ENCODE results near the gene KAT2B. TPM values are rescaled to one million over a fixed set of nuclear protein-coding genes. Genes with fewer than 3 reads are reported as not detected.

The KAT2B gene
- total RNA-seq, 1 donor from 2014 or later: 1.8 TPM

DNA sequence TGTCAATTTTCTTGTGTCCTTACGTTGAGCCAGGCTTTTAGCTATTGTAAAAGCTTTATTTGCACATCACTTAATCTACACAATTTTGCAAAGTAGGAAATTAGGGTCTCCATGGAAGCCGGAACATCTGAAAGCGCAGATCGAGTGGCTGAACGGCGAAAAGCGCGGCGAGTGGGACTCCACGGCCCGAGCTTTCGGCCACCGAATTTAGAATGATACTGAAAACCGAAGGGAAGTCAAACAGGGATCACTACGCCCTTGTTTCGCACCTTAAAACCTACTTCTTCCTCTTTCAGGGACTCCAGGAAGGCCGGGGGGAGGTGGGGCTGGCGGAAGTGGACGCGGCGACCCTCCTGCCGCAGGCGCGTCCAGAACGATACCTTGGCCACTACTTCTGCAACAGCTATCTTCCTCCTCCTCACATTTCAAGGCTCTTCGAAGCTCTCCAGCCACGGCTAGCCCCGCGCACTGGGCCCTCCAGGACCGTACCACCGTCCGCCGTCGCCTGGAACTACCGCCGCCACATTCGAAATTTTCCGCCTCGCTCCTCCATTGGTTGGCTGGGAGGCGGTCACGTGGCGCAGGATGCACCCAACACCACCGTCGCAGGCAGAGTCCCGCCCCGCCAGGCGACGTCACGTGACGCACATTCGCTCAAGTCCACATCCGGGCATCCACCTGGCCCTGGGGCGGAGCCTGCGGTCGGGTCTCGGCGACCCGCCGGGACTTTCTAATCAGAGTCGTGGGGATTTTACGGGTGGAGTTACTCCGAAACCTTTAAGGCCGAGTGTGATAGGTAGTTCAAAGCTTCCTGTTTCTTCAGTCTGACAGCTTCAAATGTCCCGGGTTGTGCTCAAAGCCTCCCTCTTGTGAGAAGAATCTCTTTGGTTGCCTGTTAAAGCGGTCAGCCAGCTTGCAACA is 145.7 kb downstream of the KAT2B start, which contains the start of gene SGO1:
TSS of gene SGO1 (minus strand) at position 528 of the 921 bp plus-strand sequence. CDS start 2,179 bp downstream, outside the sequence.
- TF ChIP-seq CTCF (IDR thresholded peaks at IDR 0.05; ENCODE audit: insufficient read depth, low read length, poor library complexity, severe bottlenecking): no peak
- H3K36me3 ChIP-seq (ENCODE audit: control insufficient read depth, insufficient read depth, low read length): no peaks in the 10 kb centered on the region
- peak; percentile 95 for DNase-seq (ENCODE audit: low read depth)
- peak within 1 kb of the TSS; percentile 90 for H3K4me3 ChIP-seq (ENCODE audit: low read depth, low read length)
- no peaks in the 10 kb centered on the region for H3K27me3 ChIP-seq (ENCODE audit: control insufficient read depth, insufficient read depth, low read length)

DNA sequence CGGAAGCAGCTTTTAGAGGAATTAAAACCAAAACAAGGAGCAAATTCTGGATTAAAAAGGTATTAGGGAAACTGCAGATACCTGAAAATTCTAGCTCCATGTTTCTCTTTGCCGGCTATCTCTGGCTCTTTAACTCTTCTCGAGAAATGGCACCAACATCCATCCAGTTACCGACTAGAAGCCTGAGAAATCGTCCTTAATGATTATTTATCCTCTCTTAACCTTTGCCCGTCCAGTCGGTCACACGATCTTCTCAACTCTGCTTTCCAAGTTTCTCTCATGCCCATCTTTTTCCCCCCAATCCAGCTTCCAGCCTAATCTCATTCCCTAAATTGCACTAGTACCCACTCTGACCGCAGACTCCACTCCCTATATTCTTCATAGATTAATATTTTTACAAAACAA is 146.4 kb downstream of the KAT2B start:
- no peaks in the 10 kb centered on the region for H3K36me3 ChIP-seq (ENCODE audit: control insufficient read depth, insufficient read depth, low read length)
- TF ChIP-seq CTCF (IDR thresholded peaks at IDR 0.05; ENCODE audit: insufficient read depth, low read length, poor library complexity, severe bottlenecking): no peak
- DNase-seq (ENCODE audit: low read depth): no peak
- no peaks in the 10 kb centered on the region for H3K27me3 ChIP-seq (ENCODE audit: control insufficient read depth, insufficient read depth, low read length)
- peak overlapping the region; percentile 90 for H3K4me3 ChIP-seq (ENCODE audit: low read depth, low read length)

GRCh38 chr3:20190991-20191390 is 150.7 kb downstream of the KAT2B start:
- no peak for DNase-seq (ENCODE audit: low read depth)
- TF ChIP-seq CTCF (IDR thresholded peaks at IDR 0.05; ENCODE audit: insufficient read depth, low read length, poor library complexity, severe bottlenecking): peak; percentile 17
- H3K4me3 ChIP-seq (ENCODE audit: low read depth, low read length): no peak overlapping the region
- no peaks in the 10 kb centered on the region for H3K27me3 ChIP-seq (ENCODE audit: control insufficient read depth, insufficient read depth, low read length)
- H3K36me3 ChIP-seq (ENCODE audit: control insufficient read depth, insufficient read depth, low read length): no peaks in the 10 kb centered on the region

- no peaks in the 10 kb centered on the region for H3K36me3 ChIP-seq (ENCODE audit: control insufficient read depth, insufficient read depth, low read length)
Observed at GRCh38 chr3:20194793-20195460, 154.7 kb downstream of the KAT2B start.

DNA sequence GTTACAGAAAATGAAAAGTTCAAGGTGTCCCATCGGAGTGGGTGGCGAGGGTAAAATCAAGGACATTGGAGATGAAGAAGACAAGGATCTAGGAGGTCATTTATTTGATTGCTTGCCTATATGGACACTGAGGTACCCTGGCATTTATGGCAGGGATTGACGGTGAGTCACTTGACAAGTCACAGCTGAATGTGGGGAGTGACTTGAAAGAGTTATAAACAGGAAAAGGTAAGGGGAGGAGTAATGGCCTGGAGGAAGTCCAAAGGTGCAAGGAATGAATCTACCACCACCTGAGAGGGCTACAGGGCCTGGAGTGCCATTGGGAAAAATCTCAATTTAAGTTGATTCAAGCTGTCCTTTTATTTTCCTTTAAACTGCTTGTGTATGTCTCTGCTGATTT is 157.5 kb downstream of the KAT2B start:
- H3K4me3 ChIP-seq (ENCODE audit: low read depth, low read length): no peak overlapping the region
- no peak for TF ChIP-seq CTCF (IDR thresholded peaks at IDR 0.05; ENCODE audit: insufficient read depth, low read length, poor library complexity, severe bottlenecking)
- no peak for DNase-seq (ENCODE audit: low read depth)
- H3K36me3 ChIP-seq (ENCODE audit: control insufficient read depth, insufficient read depth, low read length): no peaks in the 10 kb centered on the region
- H3K27me3 ChIP-seq (ENCODE audit: control insufficient read depth, insufficient read depth, low read length): no peaks in the 10 kb centered on the region

More at GRCh38 chr3:20194793-20195460, 154.7 kb downstream of the KAT2B start:
- DNase-seq (ENCODE audit: low read depth): no peak
- TF ChIP-seq CTCF (IDR thresholded peaks at IDR 0.05; ENCODE audit: insufficient read depth, low read length, poor library complexity, severe bottlenecking): no peak
- Histone ChIP-seq H3K4me3 (ENCODE audit: low read depth, low read length) (no peak overlapping the region), H3K27me3 (ENCODE audit: control insufficient read depth, insufficient read depth, low read length) (no peaks in the 10 kb centered on the region)
